ENCODE measurements around the gene PFDN1.

Gene PFDN1

DNA sequence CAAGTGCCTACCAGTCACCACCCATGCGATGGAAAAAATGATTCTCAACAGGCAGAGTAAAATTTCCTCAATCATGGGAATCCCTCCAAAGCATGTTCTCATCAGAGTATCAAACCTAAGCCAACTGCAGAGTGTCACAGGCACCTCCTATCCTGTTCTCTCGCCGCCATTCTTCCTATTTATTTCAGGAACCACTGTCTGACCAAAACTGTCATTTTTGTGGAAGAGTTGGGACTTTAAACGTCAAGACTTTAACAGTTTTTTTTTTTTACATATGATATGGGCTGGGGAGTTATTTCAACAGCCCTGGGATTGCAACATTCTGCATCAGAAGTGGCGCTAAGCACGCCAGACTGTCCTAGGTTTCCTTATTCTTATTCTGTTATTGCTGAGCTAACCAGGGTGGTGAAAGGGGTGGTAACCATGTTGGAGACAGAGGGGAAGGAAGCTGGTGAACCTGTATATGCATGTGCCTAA, 29.5 kb downstream of the PFDN1 start:
- TF ChIP-seq, protein P1, sequence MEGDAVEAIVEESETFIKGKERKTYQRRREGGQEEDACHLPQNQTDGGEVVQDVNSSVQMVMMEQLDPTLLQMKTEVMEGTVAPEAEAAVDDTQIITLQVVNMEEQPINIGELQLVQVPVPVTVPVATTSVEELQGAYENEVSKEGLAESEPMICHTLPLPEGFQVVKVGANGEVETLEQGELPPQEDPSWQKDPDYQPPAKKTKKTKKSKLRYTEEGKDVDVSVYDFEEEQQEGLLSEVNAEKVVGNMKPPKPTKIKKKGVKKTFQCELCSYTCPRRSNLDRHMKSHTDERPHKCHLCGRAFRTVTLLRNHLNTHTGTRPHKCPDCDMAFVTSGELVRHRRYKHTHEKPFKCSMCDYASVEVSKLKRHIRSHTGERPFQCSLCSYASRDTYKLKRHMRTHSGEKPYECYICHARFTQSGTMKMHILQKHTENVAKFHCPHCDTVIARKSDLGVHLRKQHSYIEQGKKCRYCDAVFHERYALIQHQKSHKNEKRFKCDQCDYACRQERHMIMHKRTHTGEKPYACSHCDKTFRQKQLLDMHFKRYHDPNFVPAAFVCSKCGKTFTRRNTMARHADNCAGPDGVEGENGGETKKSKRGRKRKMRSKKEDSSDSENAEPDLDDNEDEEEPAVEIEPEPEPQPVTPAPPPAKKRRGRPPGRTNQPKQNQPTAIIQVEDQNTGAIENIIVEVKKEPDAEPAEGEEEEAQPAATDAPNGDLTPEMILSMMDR (IDR thresholded peaks at IDR 0.05; ENCODE audit: insufficient read depth, low read depth, low read length, missing control alignments) = no peak
- H3K4me3 ChIP-seq (ENCODE audit: low read length) = no peak overlapping the region
- peak; percentile 27 for DNase-seq (ENCODE audit: low read depth)

GRCh38 chr5:140270008-140270407, 32.9 kb downstream of the PFDN1 start:
- TF ChIP-seq, protein P1 (IDR thresholded peaks at IDR 0.05; ENCODE audit: insufficient read depth, low read depth, low read length, missing control alignments) = no peak
- no peak overlapping the region for H3K4me3 ChIP-seq (ENCODE audit: low read length)
- no peak for DNase-seq (ENCODE audit: low read depth)

DNA sequence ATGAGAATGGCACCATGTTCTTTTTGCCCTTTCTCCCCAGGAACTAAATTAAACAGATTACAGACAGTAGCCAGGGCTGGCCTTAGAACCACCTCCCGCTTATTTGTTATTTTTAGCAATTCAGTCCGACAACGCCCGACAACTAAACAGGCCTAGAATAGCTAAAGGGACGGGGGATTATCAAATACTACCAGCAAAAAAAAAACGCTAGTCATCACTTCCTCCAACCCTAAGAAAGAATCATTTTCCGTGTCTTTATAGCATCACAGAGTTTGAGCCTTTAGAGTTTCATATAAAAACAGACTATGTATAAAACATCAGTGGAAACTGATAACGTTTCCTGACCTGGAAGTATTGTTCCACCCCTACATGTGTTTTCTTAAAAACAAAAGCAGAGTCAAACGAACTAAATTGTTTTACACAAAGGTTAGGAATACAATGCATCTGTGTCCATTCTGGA, 35.3 kb downstream of the PFDN1 start:
- no peak overlapping the region for H3K4me3 ChIP-seq (ENCODE audit: low read length)
- TF ChIP-seq, protein P1 (IDR thresholded peaks at IDR 0.05; ENCODE audit: insufficient read depth, low read depth, low read length, missing control alignments) = no peak
- DNase-seq (ENCODE audit: low read depth) = no peak

GRCh38 chr5:140267201-140267540, 35.7 kb downstream of the PFDN1 start:
- TF ChIP-seq, protein P1 (IDR thresholded peaks at IDR 0.05; ENCODE audit: insufficient read depth, low read depth, low read length, missing control alignments) = no peak
- no peak overlapping the region for H3K4me3 ChIP-seq (ENCODE audit: low read length)
- DNase-seq (ENCODE audit: low read depth) = no peak

- TF ChIP-seq, protein P1 (IDR thresholded peaks at IDR 0.05; ENCODE audit: insufficient read depth, low read depth, low read length, missing control alignments) = no peak
- no peak for DNase-seq (ENCODE audit: low read depth)
Measured at GRCh38 chr5:140266471-140267200, 36.3 kb downstream of the PFDN1 start.

GRCh38 chr5:140265845-140266244, 37.1 kb downstream of the PFDN1 start:
- no peak for DNase-seq (ENCODE audit: low read depth)
- H3K4me3 ChIP-seq (ENCODE audit: low read length) = no peak overlapping the region
- TF ChIP-seq, protein P1 (IDR thresholded peaks at IDR 0.05; ENCODE audit: insufficient read depth, low read depth, low read length, missing control alignments) = no peak

More at GRCh38 chr5:140266471-140267200, 36.3 kb downstream of the PFDN1 start:
- H3K4me3 ChIP-seq (ENCODE audit: low read length) = no peak overlapping the region

DNA sequence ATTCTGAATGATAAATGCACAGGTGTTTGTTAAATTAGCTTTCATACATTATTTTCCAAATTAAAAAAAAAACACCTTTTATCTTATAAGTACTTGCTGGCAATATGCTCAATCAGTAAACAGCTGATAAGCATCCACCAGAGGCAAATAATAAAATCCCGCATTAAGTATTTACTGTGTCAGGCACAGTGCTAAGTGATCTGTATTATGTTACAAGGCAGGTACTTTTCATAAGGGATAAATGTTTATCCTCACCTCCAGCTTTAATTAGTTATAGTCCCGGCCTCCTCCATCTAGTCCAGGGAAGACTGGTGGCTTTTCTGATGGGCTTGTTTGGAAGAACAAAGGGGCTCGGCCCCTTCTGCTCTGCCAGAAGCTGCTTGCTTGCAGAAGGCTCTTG, 40.1 kb downstream of the PFDN1 start:
- DNase-seq (ENCODE audit: low read depth) = no peak
- TF ChIP-seq, protein P1 (IDR thresholded peaks at IDR 0.05; ENCODE audit: insufficient read depth, low read depth, low read length, missing control alignments) = no peak
- H3K4me3 ChIP-seq (ENCODE audit: low read length) = no peak overlapping the region
